GM06990 (cell line): ENCODE measurements around the gene USP34.

ENCODE experiments used
- DNase-seq: peaks from one replicate; pipeline ENCODE4 v3.0.0-alpha.2; 2011; ENCODE audit not compliant: insufficient read length; ENCODE audit errors: extremely low read depth
- H3K27me3 ChIP-seq: replicated peaks from 2 replicates; pipeline ENCODE4 v1.6.0; 2011; ENCODE audit warnings: low read length; ENCODE audit not compliant: control insufficient read depth, insufficient read depth
- H3K36me3 ChIP-seq: 2 replicates; pipeline ENCODE4 v1.5.1; 2011; ENCODE audit warnings: low read length; ENCODE audit not compliant: control insufficient read depth, insufficient read depth
- H3K4me3 ChIP-seq: replicated peaks from 2 replicates; pipeline ENCODE4 v1.5.1; 2011; ENCODE audit warnings: low read depth, mild to moderate bottlenecking, control low read depth, low read length
- CTCF ChIP-seq: IDR thresholded peaks from 2 replicates; pipeline ENCODE4 v1.5.1; 2011; ENCODE audit warnings: low read length, control low read depth, mild to moderate bottlenecking, inconsistent platforms; ENCODE audit not compliant: insufficient read depth, poor library complexity, severe bottlenecking

USP34 gene

GRCh38 chr2:61470965-61471904 lies at the start of gene USP34:
Gene USP34 (minus strand): TSS chr2:61471087. CDS start chr2:61470692, 395 bp downstream.
- Histone ChIP-seq H3K4me3 (peak within 1 kb of the TSS; percentile 91), H3K36me3 (peaks cover 2% of the 10 kb centered on the region), H3K27me3 (no peaks in the 10 kb centered on the region)
- no peak for TF ChIP-seq CTCF
- peak; percentile 99 for DNase-seq

DNA sequence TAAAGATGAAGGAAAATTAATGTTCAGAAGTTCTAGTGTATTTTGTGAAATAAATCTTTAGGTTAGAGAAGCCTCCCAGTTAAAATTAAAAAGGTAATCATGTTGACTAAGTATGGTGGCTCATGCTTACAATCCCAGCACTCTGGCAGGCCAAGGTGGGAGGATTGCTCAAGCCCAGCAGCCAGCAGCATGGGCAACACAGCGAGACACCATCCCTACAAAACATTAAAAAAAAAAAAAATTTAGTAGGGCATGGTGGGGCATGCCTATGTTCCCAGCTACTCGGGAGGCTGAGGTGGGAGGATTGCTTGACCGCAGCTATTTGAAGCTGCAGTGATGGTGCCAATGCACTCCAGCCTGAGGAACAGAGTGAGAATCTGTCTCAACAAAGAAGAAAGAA lies 49.4 kb upstream of the USP34 start:
- TF ChIP-seq CTCF = no peak
- Histone ChIP-seq H3K4me3 (no peak overlapping the region), H3K27me3 (no peaks in the 10 kb centered on the region), H3K36me3 (peaks cover 11% of the 10 kb centered on the region)
- DNase-seq = no peak

DNA sequence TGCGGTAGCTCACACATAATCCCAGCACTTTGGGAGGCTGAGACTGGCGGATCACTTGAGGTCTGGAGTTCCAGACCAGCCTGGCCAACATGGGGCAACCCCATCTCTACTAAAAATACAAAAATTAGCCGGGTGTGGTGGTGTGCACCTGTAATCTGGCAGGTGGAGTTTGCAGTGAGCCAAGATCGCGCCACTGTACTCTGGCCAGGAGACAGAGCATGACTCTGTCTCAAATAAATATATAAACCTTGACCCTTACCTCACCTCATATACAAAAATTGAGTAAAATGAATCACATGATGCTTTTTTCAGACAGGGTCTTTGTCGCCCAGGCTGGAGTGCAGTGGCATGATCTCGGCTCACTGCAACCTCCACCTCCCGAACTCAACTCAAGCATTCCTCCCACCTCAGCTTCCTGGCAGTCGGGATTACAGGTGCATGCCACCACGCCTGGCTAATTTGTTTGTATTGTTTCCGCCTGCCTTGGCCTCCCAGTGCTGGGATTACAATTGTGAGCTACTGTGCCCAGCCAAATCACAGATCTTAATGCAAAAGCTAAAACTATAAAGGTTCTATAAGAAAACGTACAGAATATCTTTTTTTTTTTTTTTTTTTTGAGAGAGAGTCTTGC lies 42.0 kb upstream of the USP34 start:
- TF ChIP-seq CTCF = no peak
- H3K4me3 ChIP-seq = no peak overlapping the region
- no peaks in the 10 kb centered on the region for H3K27me3 ChIP-seq
- DNase-seq = no peak
- peaks cover 23% of the 10 kb centered on the region for H3K36me3 ChIP-seq

GRCh38 chr2:61510674-61511671 lies 40.1 kb upstream of the USP34 start:
- Histone ChIP-seq H3K36me3 (peaks cover 24% of the 10 kb centered on the region), H3K27me3 (no peaks in the 10 kb centered on the region), H3K4me3 (no peak overlapping the region)
- no peak for TF ChIP-seq CTCF
- no peak for DNase-seq

DNA sequence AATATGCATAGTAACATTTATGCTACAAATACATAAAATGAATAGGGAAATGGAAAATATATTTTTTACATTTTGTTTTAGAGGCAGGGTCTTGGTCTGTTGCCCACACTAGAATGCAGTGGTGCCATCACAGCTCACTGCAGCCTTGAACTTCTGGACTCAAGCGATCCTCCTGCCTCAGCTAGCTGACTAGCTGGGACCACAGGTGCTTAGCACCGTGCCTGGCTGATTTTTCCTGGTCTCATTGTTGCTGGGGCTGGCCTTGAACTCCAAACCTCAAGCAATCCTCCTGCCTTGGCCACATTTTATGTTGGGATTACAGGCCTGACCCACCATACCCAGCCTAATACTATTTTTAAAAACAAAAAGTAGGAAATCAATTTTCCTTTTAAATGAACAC lies 34.1 kb upstream of the USP34 start:
- H3K36me3 ChIP-seq = peaks cover 7% of the 10 kb centered on the region
- H3K27me3 ChIP-seq = no peaks in the 10 kb centered on the region
- no peak overlapping the region for H3K4me3 ChIP-seq
- no peak for DNase-seq
- no peak for TF ChIP-seq CTCF
